Cerebellar nuclear complex (tissue), 1 donor: ENCODE measurements around the gene SIRT2.
"Not testable (repeated sequence)": the region's sequence is repeated elsewhere in the genome, so short reads cannot be mapped to it uniquely, and the experiment has no call there.

ENCODE experiments used
- DNase-seq, 2 experiments: peaks; one replicate each; lab custom pipeline; 2025; lab: John Stamatoyannopoulos, UW

Gene SIRT2

DNA sequence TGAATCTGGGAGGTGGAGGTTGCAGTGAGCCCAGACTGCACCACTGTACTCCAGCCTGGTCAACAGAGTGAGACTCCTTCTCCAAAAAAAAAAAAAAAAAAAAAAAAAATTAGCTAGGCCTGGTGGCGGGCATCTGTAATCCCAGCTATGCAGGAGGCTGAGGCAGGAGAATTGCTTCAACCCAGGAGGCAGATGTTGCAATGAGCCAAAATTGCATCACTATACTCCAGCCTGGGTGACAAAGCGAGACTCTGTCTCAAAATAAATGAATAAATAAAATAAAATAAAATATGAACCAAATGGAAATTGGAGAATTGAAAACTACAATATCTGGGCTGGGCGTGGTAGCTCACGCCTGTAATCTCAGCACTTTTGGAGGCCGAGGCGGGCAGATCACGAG is 70.2 kb downstream of the SIRT2 start:
- DNase-seq, result not testable (repeated sequence)
